Measurements from ENCODE around the gene EYS. TPM values are rescaled to one million over a fixed set of nuclear protein-coding genes. Genes with fewer than 3 reads are reported as not detected.

EYS gene
- total RNA-seq, 1 donor from 2014 or later = not detected

DNA sequence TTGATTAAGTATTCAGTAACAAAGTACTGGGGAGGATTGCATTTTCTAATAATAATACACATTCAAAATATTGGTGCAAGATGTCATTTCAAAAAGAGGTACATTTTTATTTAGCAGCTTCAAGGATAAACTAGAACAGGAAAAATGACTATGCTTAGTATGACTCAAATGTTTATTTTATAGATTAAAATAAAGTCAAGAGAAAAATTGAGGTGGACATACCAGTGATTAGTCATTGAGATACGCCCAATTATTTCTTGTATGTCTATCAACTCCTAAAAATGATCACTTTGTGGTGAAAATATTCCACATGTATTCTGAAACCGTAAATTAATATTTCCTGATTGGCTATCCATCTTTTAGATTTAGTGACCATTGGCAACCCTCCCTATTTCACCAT lies 1974.7 kb downstream of the EYS start:
- peaks cover 22% of the 10 kb centered on the region for H3K4me1 Mint-ChIP-seq (ENCODE audit: unreplicated experiment)
- H3K36me3 Mint-ChIP-seq (ENCODE audit: unreplicated experiment) = peaks cover 10% of the 10 kb centered on the region
- no peaks in the 10 kb centered on the region for H3K27me3 Mint-ChIP-seq (ENCODE audit: unreplicated experiment)
- no peak overlapping the region for H3K27ac Mint-ChIP-seq (ENCODE audit: unreplicated experiment)
- TF ChIP-seq, protein P1, sequence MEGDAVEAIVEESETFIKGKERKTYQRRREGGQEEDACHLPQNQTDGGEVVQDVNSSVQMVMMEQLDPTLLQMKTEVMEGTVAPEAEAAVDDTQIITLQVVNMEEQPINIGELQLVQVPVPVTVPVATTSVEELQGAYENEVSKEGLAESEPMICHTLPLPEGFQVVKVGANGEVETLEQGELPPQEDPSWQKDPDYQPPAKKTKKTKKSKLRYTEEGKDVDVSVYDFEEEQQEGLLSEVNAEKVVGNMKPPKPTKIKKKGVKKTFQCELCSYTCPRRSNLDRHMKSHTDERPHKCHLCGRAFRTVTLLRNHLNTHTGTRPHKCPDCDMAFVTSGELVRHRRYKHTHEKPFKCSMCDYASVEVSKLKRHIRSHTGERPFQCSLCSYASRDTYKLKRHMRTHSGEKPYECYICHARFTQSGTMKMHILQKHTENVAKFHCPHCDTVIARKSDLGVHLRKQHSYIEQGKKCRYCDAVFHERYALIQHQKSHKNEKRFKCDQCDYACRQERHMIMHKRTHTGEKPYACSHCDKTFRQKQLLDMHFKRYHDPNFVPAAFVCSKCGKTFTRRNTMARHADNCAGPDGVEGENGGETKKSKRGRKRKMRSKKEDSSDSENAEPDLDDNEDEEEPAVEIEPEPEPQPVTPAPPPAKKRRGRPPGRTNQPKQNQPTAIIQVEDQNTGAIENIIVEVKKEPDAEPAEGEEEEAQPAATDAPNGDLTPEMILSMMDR (IDR thresholded peaks at IDR 0.05) = no peak
- H3K9me3 Mint-ChIP-seq (ENCODE audit: unreplicated experiment) = peaks cover 14% of the 10 kb centered on the region
- DNase-seq (ENCODE audit: extremely low spot score, unreplicated experiment) = no peak
- no peak overlapping the region for H3K4me3 Mint-ChIP-seq (ENCODE audit: unreplicated experiment)

DNA sequence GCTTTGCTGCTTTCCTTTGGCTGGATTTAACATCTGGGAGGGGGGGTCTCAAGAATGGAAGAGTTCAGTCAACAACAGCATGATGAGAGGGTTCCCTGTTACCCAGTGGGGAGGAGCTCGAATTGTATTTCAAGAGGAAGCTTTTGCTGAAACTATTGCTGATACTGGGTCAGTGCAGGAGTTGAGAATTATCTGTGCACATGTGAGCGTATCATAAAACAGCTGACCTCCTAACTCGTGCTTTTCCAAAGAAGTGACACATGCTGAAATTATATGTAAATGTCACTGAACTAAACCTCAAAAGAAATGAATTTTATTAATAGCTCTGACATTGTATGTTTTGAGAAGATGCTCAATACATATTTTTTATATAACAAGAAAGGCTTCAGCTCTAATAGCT lies 1975.1 kb downstream of the EYS start:
- TF ChIP-seq, protein P1 (IDR thresholded peaks at IDR 0.05) = no peak
- peaks cover 14% of the 10 kb centered on the region for H3K9me3 Mint-ChIP-seq (ENCODE audit: unreplicated experiment)
- peaks cover 10% of the 10 kb centered on the region for H3K36me3 Mint-ChIP-seq (ENCODE audit: unreplicated experiment)
- no peak overlapping the region for H3K4me3 Mint-ChIP-seq (ENCODE audit: unreplicated experiment)
- no peak for DNase-seq (ENCODE audit: extremely low spot score, unreplicated experiment)
- H3K27ac Mint-ChIP-seq (ENCODE audit: unreplicated experiment) = no peak overlapping the region
- no peaks in the 10 kb centered on the region for H3K27me3 Mint-ChIP-seq (ENCODE audit: unreplicated experiment)
- H3K4me1 Mint-ChIP-seq (ENCODE audit: unreplicated experiment) = peaks cover 22% of the 10 kb centered on the region

DNA sequence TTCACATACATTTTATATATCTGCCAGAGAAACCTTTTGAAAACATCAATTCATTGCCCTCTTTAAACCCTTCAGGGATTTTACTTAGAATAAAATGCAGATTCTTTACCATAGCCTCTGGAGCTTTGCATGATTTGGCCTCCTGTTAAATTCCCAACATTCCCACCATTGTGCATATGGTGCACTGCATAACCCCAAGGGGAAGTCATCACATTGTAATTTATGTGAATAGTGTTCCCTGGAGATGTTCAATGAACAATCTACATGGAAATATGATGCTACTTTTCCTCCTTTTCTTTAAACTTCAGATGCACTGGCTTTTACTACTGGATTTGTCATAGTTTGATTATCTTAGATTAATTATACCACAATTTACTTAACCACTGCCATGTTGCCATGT lies 1976.7 kb downstream of the EYS start:
- no peak for DNase-seq (ENCODE audit: extremely low spot score, unreplicated experiment)
- Mint-ChIP-seq H3K27me3 (ENCODE audit: unreplicated experiment) (no peaks in the 10 kb centered on the region), H3K9me3 (ENCODE audit: unreplicated experiment) (peaks cover 9% of the 10 kb centered on the region), H3K4me3 (ENCODE audit: unreplicated experiment) (no peak overlapping the region), H3K27ac (ENCODE audit: unreplicated experiment) (no peak overlapping the region), H3K36me3 (ENCODE audit: unreplicated experiment) (peaks cover 7% of the 10 kb centered on the region), H3K4me1 (ENCODE audit: unreplicated experiment) (peaks cover 22% of the 10 kb centered on the region)
- TF ChIP-seq, protein P1 (IDR thresholded peaks at IDR 0.05) = no peak

DNA sequence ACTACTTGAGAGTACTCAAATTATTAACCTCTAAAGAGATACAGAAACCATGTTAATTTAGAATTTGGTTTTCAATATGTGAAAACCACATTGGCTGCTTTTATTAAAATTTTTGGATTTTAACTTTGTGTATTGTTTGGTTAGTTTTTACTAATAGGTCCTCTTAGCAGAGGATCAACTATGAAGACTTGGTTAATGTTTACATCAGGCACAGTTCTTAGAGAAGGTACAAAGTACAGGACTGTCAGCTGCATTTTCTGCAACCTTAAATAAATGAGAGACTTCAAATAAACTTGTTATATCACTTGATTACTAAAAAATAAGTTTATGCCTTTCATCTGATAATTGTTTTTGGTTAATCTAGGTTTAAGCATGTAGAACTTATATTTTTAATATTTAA lies 1982.3 kb downstream of the EYS start:
- no peak overlapping the region for H3K4me3 Mint-ChIP-seq (ENCODE audit: unreplicated experiment)
- H3K36me3 Mint-ChIP-seq (ENCODE audit: unreplicated experiment) = no peaks in the 10 kb centered on the region
- TF ChIP-seq, protein P1 (IDR thresholded peaks at IDR 0.05) = no peak
- DNase-seq (ENCODE audit: extremely low spot score, unreplicated experiment) = no peak
- H3K27ac Mint-ChIP-seq (ENCODE audit: unreplicated experiment) = no peak overlapping the region
- no peaks in the 10 kb centered on the region for H3K4me1 Mint-ChIP-seq (ENCODE audit: unreplicated experiment)
- peaks cover 2% of the 10 kb centered on the region for H3K9me3 Mint-ChIP-seq (ENCODE audit: unreplicated experiment)
- no peaks in the 10 kb centered on the region for H3K27me3 Mint-ChIP-seq (ENCODE audit: unreplicated experiment)

DNA sequence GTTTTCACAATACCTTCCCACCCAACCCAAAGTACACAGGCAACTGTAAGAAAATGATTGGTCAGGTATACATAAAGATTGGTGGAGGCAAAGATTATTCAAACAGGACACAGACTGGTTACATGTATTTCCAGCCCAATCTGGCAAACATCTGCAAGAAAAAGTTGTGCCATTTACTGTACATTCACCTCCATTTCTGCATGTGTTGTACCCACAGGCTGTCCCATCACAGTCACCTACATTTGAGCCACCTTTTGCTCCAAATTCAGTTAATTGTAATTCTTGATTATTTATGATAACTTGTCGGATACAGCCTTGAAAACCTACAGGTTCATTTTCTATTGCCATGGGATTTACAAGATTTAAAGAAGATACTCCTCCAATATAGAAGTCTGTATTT lies 1985.8 kb downstream of the EYS start:
- no peak for DNase-seq (ENCODE audit: extremely low spot score, unreplicated experiment)
- Mint-ChIP-seq H3K36me3 (ENCODE audit: unreplicated experiment) (no peaks in the 10 kb centered on the region), H3K27me3 (ENCODE audit: unreplicated experiment) (no peaks in the 10 kb centered on the region), H3K27ac (ENCODE audit: unreplicated experiment) (no peak overlapping the region), H3K9me3 (ENCODE audit: unreplicated experiment) (no peaks in the 10 kb centered on the region), H3K4me1 (ENCODE audit: unreplicated experiment) (no peaks in the 10 kb centered on the region), H3K4me3 (ENCODE audit: unreplicated experiment) (no peak overlapping the region)
- TF ChIP-seq, protein P1 (IDR thresholded peaks at IDR 0.05) = no peak
